Endothelial cell of umbilical vein (primary cell): ENCODE results near the gene DNAL1. TPM values are rescaled to one million over a fixed set of nuclear protein-coding genes. Genes with fewer than 3 reads are reported as not detected.

Source experiments
- BruUV-seq: library from RNA; stranded (reverse); fragments of 400-500 nt; replicated peaks from 2 replicates; lab custom pipeline; 2021; lab: Mats Ljungman, UMichigan
- CTCF ChIA-PET: fragments of 300-600, 350-600 bp; sonication (Branson Sonifier 250); formaldehyde crosslinking; loops from one replicate; lab custom pipeline; 2021; ENCODE audit warnings: antibody characterized with exemption, inconsistent platforms; lab: Charles Lee
- POLR2A ChIA-PET: fragments of 300-600, 350-600 bp; sonication (Branson Sonifier 250); formaldehyde crosslinking; loops from one replicate; lab custom pipeline; 2021; ENCODE audit warnings: antibody characterized with exemption, inconsistent platforms; lab: Charles Lee
- DNase-seq: peaks from one replicate; pipeline ENCODE4 v3.0.0-alpha.2; 2011; ENCODE audit warnings: low read depth, low spot score
- FAIRE-seq: peaks from 2 replicates; lab custom pipeline; 2011; peaks lifted over from hg19 to GRCh38; lab: Jason Lieb, UNC
- H2AFZ ChIP-seq: 2 replicates; pipeline ENCODE4 v1.6.0; 2012; ENCODE audit warnings: low read depth, low read length, control low read depth, inconsistent platforms
- H3K27ac ChIP-seq: 2 replicates; pipeline ENCODE4 v1.5.1; 2011; ENCODE audit warnings: low read depth, mild to moderate bottlenecking, control low read depth, low read length, moderate library complexity; ENCODE audit not compliant: insufficient read depth
- H3K27me3 ChIP-seq, 2 experiments: 2 replicates each; pipeline versions ENCODE4 v1.6.0 to v1.6.1; 2011; ENCODE audit warnings: low read length in 2 of 2, mixed read lengths in 1 of 2; ENCODE audit not compliant: control insufficient read depth in 2 of 2, insufficient read depth in 2 of 2
- H3K36me3 ChIP-seq, 2 experiments: 2 replicates in 1 of 2; 3 replicates in 1 of 2; pipeline ENCODE4 v1.5.1; 2011; ENCODE audit warnings: low read length in 2 of 2, mild to moderate bottlenecking in 1 of 2, moderate library complexity in 1 of 2; ENCODE audit not compliant: control insufficient read depth in 2 of 2, insufficient read depth in 2 of 2; ENCODE audit errors: extremely low read depth in 1 of 2
- H3K4me1 ChIP-seq: 3 replicates; pipeline ENCODE4 v1.5.1; 2011; ENCODE audit warnings: mild to moderate bottlenecking, low read length; ENCODE audit not compliant: control insufficient read depth, insufficient read depth; ENCODE audit errors: extremely low read depth
- H3K4me2 ChIP-seq: 2 replicates; pipeline ENCODE4 v1.6.1; 2011; ENCODE audit warnings: low read length, control low read depth, mixed read lengths; ENCODE audit not compliant: insufficient read depth
- H3K4me3 ChIP-seq, 3 experiments: fragments of 200-600 bp in 1 of 3; sonication (generic), shearing (Covaris generic) in 1 of 3; replicated peaks in 1 of 3; 2 replicates each; pipeline ENCODE4 v1.5.1; 2011 to 2016; ENCODE audit warnings: control low read depth in 3 of 3, low read length in 3 of 3, mild to moderate bottlenecking in 2 of 3, inconsistent platforms in 1 of 3, low read depth in 1 of 3, moderate library complexity in 1 of 3; ENCODE audit not compliant: insufficient read depth in 1 of 3
- H3K79me2 ChIP-seq: 2 replicates; pipeline ENCODE4 v1.6.0; 2012; ENCODE audit warnings: low read length, inconsistent platforms; ENCODE audit not compliant: control insufficient read depth, insufficient read depth
- H3K9ac ChIP-seq: replicated peaks from 2 replicates; pipeline ENCODE3; 2011; ENCODE audit warnings: low read length, control low read depth; ENCODE audit not compliant: insufficient read depth; ENCODE audit errors: extremely low read depth
- H3K9me1 ChIP-seq: replicated peaks from 3 replicates; pipeline ENCODE4 v1.6.0; 2011; ENCODE audit warnings: mild to moderate bottlenecking, low read length; ENCODE audit not compliant: control insufficient read depth, insufficient read depth; ENCODE audit errors: extremely low read depth
- H3K9me3 ChIP-seq: replicated peaks from 2 replicates; pipeline ENCODE4 v1.5.1; 2012; ENCODE audit warnings: low read length, inconsistent platforms; ENCODE audit not compliant: control insufficient read depth, insufficient read depth
- H4K20me1 ChIP-seq: replicated peaks from 2 replicates; pipeline ENCODE3; 2011; ENCODE audit warnings: mild to moderate bottlenecking, low read length; ENCODE audit not compliant: control insufficient read depth, insufficient read depth; ENCODE audit errors: extremely low read depth
- EZH2 ChIP-seq: IDR thresholded peaks from 2 replicates; pipeline ENCODE4 v1.6.1; 2012; ENCODE audit warnings: borderline replicate concordance, low read depth, mild to moderate bottlenecking, moderate library complexity, low read length, inconsistent platforms; ENCODE audit not compliant: severe bottlenecking
- FOS ChIP-seq: IDR thresholded peaks from 2 replicates; pipeline ENCODE4 v1.6.1; 2011; ENCODE audit warnings: mild to moderate bottlenecking, low read length, moderate library complexity, borderline replicate concordance; ENCODE audit not compliant: insufficient read depth
- GATA2 ChIP-seq: IDR thresholded peaks from 2 replicates; pipeline ENCODE4 v1.7.0; 2011; ENCODE audit warnings: low read depth, mild to moderate bottlenecking, moderate library complexity, mixed read lengths, low read length; ENCODE audit not compliant: insufficient read length, insufficient read depth
- JUN ChIP-seq: IDR thresholded peaks from 2 replicates; pipeline ENCODE4 v1.6.1; 2011; ENCODE audit warnings: borderline replicate concordance, low read depth; ENCODE audit not compliant: insufficient read length, insufficient read depth
- MYC ChIP-seq: IDR thresholded peaks from one replicate; pipeline ENCODE4 v1.6.1; 2011; ENCODE audit warnings: mild to moderate bottlenecking, low read depth, low read length
- POLR2A ChIP-seq: IDR thresholded peaks from 2 replicates; pipeline ENCODE4 v1.6.1; 2012; ENCODE audit warnings: low read depth, mild to moderate bottlenecking, control low read depth, low read length
- POLR2AphosphoS5 ChIP-seq: IDR thresholded peaks from 2 replicates; pipeline ENCODE4 v1.6.1; 2012; ENCODE audit warnings: low read depth, mild to moderate bottlenecking, control low read depth, low read length, moderate library complexity; ENCODE audit not compliant: insufficient read depth
- dilution Hi-C: fragments of 300-500 bp; cut with MboI; formaldehyde crosslinking; loops from one replicate; pipeline ENCODE4 v1.15.0; 2019; ENCODE audit warnings: low sequenced_read_pairs; ENCODE audit not compliant: extremely low pct_ligation_motif_present
- intact Hi-C: fragments of 100-400 bp; cut with micrococcal nuclease; formaldehyde crosslinking; loops from one replicate; pipeline ENCODE4 v1.10.0; 2022
- polyA plus RNA-seq, 4 experiments: library from polyadenylated mRNA; depleted of rRNA in 3 of 4; stranded (reverse) in 3 of 4; unstranded in 1 of 4; fragments of >200 nt; gene quantifications; 2 replicates each; pipeline versions ENCODE4 v1.2.1 to v1.2.3, GENCODE V29; 2011 to 2012; ENCODE audit warnings: missing spikeins in 1 of 4
- total RNA-seq: library from RNA; stranded (reverse); gene quantifications from 2 replicates; pipeline ENCODE4 v1.2.3, GENCODE V29; 2021
- TF ChIP-seq, protein P1 (sequence below), 2 donors: IDR thresholded peaks; 1 replicate in 1 of 2; 2 replicates in 1 of 2; pipeline ENCODE4 v1.5.1; 2011; ENCODE audit warnings: low read length in 2 of 2, mild to moderate bottlenecking in 2 of 2, moderate library complexity in 2 of 2, control low read depth in 1 of 2, inconsistent platforms in 1 of 2, low read depth in 1 of 2; ENCODE audit not compliant: insufficient read depth in 1 of 2; ENCODE audit errors: extremely low read depth in 1 of 2
- TF ChIP-seq, protein P2 (sequence below): IDR thresholded peaks from 2 replicates; pipeline ENCODE4 v1.6.1; 2011; ENCODE audit not compliant: insufficient read depth, insufficient read length

DNAL1 gene
- total and polyA plus RNA-seq, 2 donors (not counting 3 experiments of a cell fraction or from before 2014, with no cell fraction given): 2.4 to 15.3 TPM

DNA sequence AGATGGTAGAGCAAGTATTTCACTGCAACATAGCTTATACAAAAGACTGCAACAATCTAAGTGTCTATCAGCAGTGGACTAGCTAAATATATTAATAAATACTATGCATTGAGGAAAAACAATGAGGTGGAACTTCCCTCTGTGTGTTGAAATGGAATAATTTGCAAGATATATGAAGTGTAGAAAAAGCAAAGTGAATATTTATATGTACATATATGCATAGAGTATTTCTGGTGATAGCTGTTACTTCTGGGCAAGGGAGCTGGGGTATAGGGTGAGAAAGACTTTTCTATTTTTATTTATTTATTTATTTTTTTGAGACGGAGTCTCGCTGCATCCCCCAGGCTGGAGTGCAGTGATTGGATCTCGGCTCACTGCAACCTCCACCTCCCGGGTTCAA, 33.9 kb downstream of the DNAL1 start:
- FAIRE-seq: no peak
- dilution Hi-C loops: no loop called here

More for the DNA sequence above, 33.9 kb downstream of the DNAL1 start:
- no peaks in the 10 kb centered on the region for H3K36me3 ChIP-seq
- TF ChIP-seq, protein P1, sequence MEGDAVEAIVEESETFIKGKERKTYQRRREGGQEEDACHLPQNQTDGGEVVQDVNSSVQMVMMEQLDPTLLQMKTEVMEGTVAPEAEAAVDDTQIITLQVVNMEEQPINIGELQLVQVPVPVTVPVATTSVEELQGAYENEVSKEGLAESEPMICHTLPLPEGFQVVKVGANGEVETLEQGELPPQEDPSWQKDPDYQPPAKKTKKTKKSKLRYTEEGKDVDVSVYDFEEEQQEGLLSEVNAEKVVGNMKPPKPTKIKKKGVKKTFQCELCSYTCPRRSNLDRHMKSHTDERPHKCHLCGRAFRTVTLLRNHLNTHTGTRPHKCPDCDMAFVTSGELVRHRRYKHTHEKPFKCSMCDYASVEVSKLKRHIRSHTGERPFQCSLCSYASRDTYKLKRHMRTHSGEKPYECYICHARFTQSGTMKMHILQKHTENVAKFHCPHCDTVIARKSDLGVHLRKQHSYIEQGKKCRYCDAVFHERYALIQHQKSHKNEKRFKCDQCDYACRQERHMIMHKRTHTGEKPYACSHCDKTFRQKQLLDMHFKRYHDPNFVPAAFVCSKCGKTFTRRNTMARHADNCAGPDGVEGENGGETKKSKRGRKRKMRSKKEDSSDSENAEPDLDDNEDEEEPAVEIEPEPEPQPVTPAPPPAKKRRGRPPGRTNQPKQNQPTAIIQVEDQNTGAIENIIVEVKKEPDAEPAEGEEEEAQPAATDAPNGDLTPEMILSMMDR (IDR thresholded peaks at IDR 0.05; ENCODE audit: extremely low read depth in 1 of 2, insufficient read depth in 1 of 2, low read depth in 1 of 2, low read length in 2 of 2): no peak
- TF ChIP-seq EZH2: no peak
- TF ChIP-seq POLR2A: no peak
- no peak for TF ChIP-seq JUN
- TF ChIP-seq GATA2: no peak
- TF ChIP-seq, protein P2, sequence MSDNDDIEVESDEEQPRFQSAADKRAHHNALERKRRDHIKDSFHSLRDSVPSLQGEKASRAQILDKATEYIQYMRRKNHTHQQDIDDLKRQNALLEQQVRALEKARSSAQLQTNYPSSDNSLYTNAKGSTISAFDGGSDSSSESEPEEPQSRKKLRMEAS: no peak
- no peak for TF ChIP-seq MYC
- no peak for TF ChIP-seq POLR2AphosphoS5
- no peak for TF ChIP-seq FOS
- BruUV-seq: no TSS peak
- H3K9me1 ChIP-seq: no peaks in the 10 kb centered on the region
- no peaks in the 10 kb centered on the region for H3K27me3 ChIP-seq
- no peaks in the 10 kb centered on the region for H3K9me3 ChIP-seq
- H3K4me1 ChIP-seq: no peaks in the 10 kb centered on the region
- no peak overlapping the region for H3K9ac ChIP-seq
- DNase-seq: no peak
- H3K79me2 ChIP-seq: no peaks in the 10 kb centered on the region
- intact Hi-C loops: no loop called here
- H2AFZ ChIP-seq: no peak overlapping the region
- no peak overlapping the region for H3K4me2 ChIP-seq
- no peak overlapping the region for H3K4me3 ChIP-seq
- CTCF ChIA-PET: interaction anchor here (0.6 to 1.7 kb wide), 3 partner anchors 11 to 24 kb away, joined by 4 read pairs; no protein-coding TSS in a partner anchor
- no peak overlapping the region for H3K27ac ChIP-seq
- POLR2A ChIA-PET: no interaction called here
- H4K20me1 ChIP-seq: no peaks in the 10 kb centered on the region
